Activated T-cell treated with anti-CD3 and anti-CD28 coated beads for 24 hours (primary cell): ENCODE measurements around the gene DDX56.
"Not testable (repeated sequence)": the region's sequence is repeated elsewhere in the genome, so short reads cannot be mapped to it uniquely, and the experiment has no call there.

Experiments
- DNase-seq: peaks from one replicate; pipeline ENCODE4 v3.0.0-alpha.2; 2020; ENCODE audit warnings: low read depth

The DDX56 gene

GRCh38 chr7:44562622-44562962, 11.1 kb downstream of the DDX56 start:
- not testable (repeated sequence) for DNase-seq

GRCh38 chr7:44561962-44562621, 11.6 kb downstream of the DDX56 start:
- DNase-seq, result no peak

- no peak for DNase-seq
These were observed 12.2 kb downstream of the DDX56 start for GRCh38 chr7:44561481-44561880.

- no peak for DNase-seq
These were observed 14.2 kb downstream of the DDX56 start for GRCh38 chr7:44559485-44559884.

- DNase-seq, result no peak
These were observed 16.2 kb downstream of the DDX56 start for GRCh38 chr7:44557485-44557884.

- no peak for DNase-seq
These were observed 18.4 kb downstream of the DDX56 start for GRCh38 chr7:44555350-44555749.

- DNase-seq, result not testable (repeated sequence)
These were observed 21.2 kb downstream of the DDX56 start for GRCh38 chr7:44552473-44553005.

GRCh38 chr7:44549457-44549856, 24.3 kb downstream of the DDX56 start:
- DNase-seq, result no peak

- DNase-seq, result no peak
These were observed 24.8 kb downstream of the DDX56 start for GRCh38 chr7:44548893-44549292.

- no peak for DNase-seq
These were observed 26.0 kb downstream of the DDX56 start for GRCh38 chr7:44547536-44548231.

GRCh38 chr7:44541876-44542610, 31.7 kb downstream of the DDX56 start:
- no peak for DNase-seq

GRCh38 chr7:44541028-44541869, 32.5 kb downstream of the DDX56 start, which contains the start of gene NPC1L1:
Gene NPC1L1 (minus strand): TSS chr7:44541330. CDS start chr7:44541259, 71 bp downstream.
- no peak for DNase-seq

- DNase-seq, result no peak
These were observed 33.1 kb downstream of the DDX56 start for GRCh38 chr7:44540592-44541027.

- DNase-seq, result no peak
These were observed 33.8 kb downstream of the DDX56 start for GRCh38 chr7:44539669-44540506.

GRCh38 chr7:44538798-44539668, 34.7 kb downstream of the DDX56 start:
- no peak for DNase-seq

GRCh38 chr7:44538093-44538797, 35.5 kb downstream of the DDX56 start:
- no peak for DNase-seq

- no peak for DNase-seq
These were observed 36.3 kb downstream of the DDX56 start for GRCh38 chr7:44537442-44537841.

- DNase-seq, result no peak
These were observed 37.6 kb downstream of the DDX56 start for GRCh38 chr7:44536090-44536489.

- no peak for DNase-seq
These were observed 38.2 kb downstream of the DDX56 start for GRCh38 chr7:44535348-44536064.
